GM12878 (cell line): ENCODE results near the gene MST1. TPM values are rescaled to one million over a fixed set of nuclear protein-coding genes. Genes with fewer than 3 reads are reported as not detected.
"Not testable (repeated sequence)": the region's sequence is repeated elsewhere in the genome, so short reads cannot be mapped to it uniquely, and the experiment has no call there.

Experiments used
- ATAC-seq: fragments of 200-7000 bp; cut with Tn5 transposase; 3 replicates; pipeline ENCODE4 v1.9.1; 2020; ENCODE audit warnings: mild to moderate bottlenecking, moderate library complexity
- BruUV-seq: library from RNA; stranded (reverse); fragments of 400-500 nt; replicated peaks from 2 replicates; lab custom pipeline; 2021; lab: Mats Ljungman, UMichigan
- CTCF ChIA-PET: fragments of 300-600 bp; sonication (Branson Sonifier 250); formaldehyde crosslinking; extraction: SDS; loops from one replicate; lab custom pipeline; 2021; ENCODE audit warnings: inconsistent platforms; lab: Yijun Ruan, JAX
- POLR2A ChIA-PET: fragments of 350-600 bp; formaldehyde crosslinking; extraction: SDS; loops from one replicate; lab custom pipeline; 2021; ENCODE audit warnings: inconsistent platforms; lab: Charles Lee
- RAD21 ChIA-PET: fragments of 300-600 bp; sonication (Branson Sonifier 250); formaldehyde crosslinking; loops from one replicate; lab custom pipeline; 2023; ENCODE audit warnings: antibody characterized with exemption; ENCODE audit not compliant: unreplicated experiment; lab: Charles Lee
- SMC1A ChIA-PET: fragments of 300-600 bp; sonication (Branson Sonifier 250); formaldehyde crosslinking; loops from one replicate; lab custom pipeline; 2023; ENCODE audit not compliant: unreplicated experiment, uncharacterized antibody; lab: Charles Lee
- DNase-seq: peaks from one replicate; pipeline ENCODE4 v3.0.0-alpha.2; 2011; ENCODE audit warnings: low read depth, low spot score
- FAIRE-seq: peaks from 3 replicates; lab custom pipeline; 2011; peaks lifted over from hg19 to GRCh38; lab: Jason Lieb, UNC
- H2AFZ ChIP-seq: 2 replicates; pipeline ENCODE4 v1.6.0; 2011; ENCODE audit warnings: low read depth, low read length, control low read depth; ENCODE audit not compliant: control insufficient read depth
- H3K27ac ChIP-seq: 2 replicates; pipeline ENCODE4 v1.5.1; 2011; ENCODE audit warnings: control low read depth; ENCODE audit not compliant: control insufficient read depth, insufficient read depth
- H3K27me3 ChIP-seq, 2 experiments: replicated peaks in 1 of 2; 2 replicates each; pipeline versions ENCODE4 v1.6.0 to v1.6.1; 2011; ENCODE audit warnings: low read length in 1 of 2; ENCODE audit not compliant: control insufficient read depth in 2 of 2, insufficient read depth in 2 of 2
- H3K36me3 ChIP-seq, 2 experiments: 2 replicates each; pipeline ENCODE4 v1.5.1; 2011; ENCODE audit warnings: low read length in 1 of 2; ENCODE audit not compliant: control insufficient read depth in 2 of 2, insufficient read depth in 2 of 2
- H3K4me1 ChIP-seq: 2 replicates; pipeline ENCODE4 v1.6.1; 2011; ENCODE audit warnings: mild to moderate bottlenecking, low read length, moderate library complexity, mixed read lengths; ENCODE audit not compliant: control insufficient read depth, insufficient read depth
- H3K4me2 ChIP-seq: 2 replicates; pipeline ENCODE4 v1.6.0; 2011; ENCODE audit warnings: control low read depth; ENCODE audit not compliant: control insufficient read depth, insufficient read depth
- H3K4me3 ChIP-seq: fragments of 200-600 bp; sonication (generic); 2 replicates; pipeline ENCODE4 v1.5.1; 2016
- H3K79me2 ChIP-seq: 2 replicates; pipeline ENCODE4 v1.6.0; 2011; ENCODE audit warnings: low read length; ENCODE audit not compliant: control insufficient read depth, insufficient read depth
- H3K9ac ChIP-seq: 2 replicates; pipeline ENCODE4 v1.8.0; 2011; ENCODE audit warnings: low read length, control low read depth, mixed read lengths; ENCODE audit not compliant: control insufficient read depth, insufficient read depth
- H3K9me3 ChIP-seq: replicated peaks from 3 replicates; pipeline ENCODE4 v1.5.1; 2011; ENCODE audit warnings: mild to moderate bottlenecking, low read length; ENCODE audit not compliant: control insufficient read depth, insufficient read depth
- H4K20me1 ChIP-seq: 2 replicates; pipeline ENCODE4 v1.6.0; 2011; ENCODE audit not compliant: control insufficient read depth, insufficient read depth
- POLR2A ChIP-seq: IDR thresholded peaks from 2 replicates; pipeline ENCODE4 v1.6.1; 2011; ENCODE audit warnings: low read depth, mild to moderate bottlenecking, low read length
- WGBS: methylation state at CpG from one replicate; pipeline ENCODE4 v1.1.6; 2016; ENCODE audit warnings: low lambda C conversion rate; ENCODE audit not compliant: insufficient replicate concordance, insufficient coverage; ENCODE audit errors: missing lambda C conversion rate; 5-methylcytosine and 5-hydroxymethylcytosine counted together
- in situ Hi-C: fragments of 300-500 bp; cut with MboI; formaldehyde crosslinking; loops from 9 replicates; pipeline ENCODE4 v1.14.3; 2018; ENCODE audit warnings: mixed read lengths
- intact Hi-C: fragments of 100-400 bp; cut with micrococcal nuclease; formaldehyde crosslinking; loops from one replicate; pipeline ENCODE4 v1.14.2; 2022; ENCODE audit not compliant: unreplicated experiment
- polyA plus RNA-seq, 11 experiments: library from polyadenylated mRNA; depleted of rRNA in 4 of 11; unstranded in 6 of 11; stranded (reverse) in 5 of 11; fragments of >200 nt; fragmentation: Nextera tagmentation in 4 of 11; fragmentation: Illumina TruSeq in 1 of 11; extraction: Ambion mirVana in 4 of 11; extraction: Trizol in 1 of 11; gene quantifications; 1 replicate in 1 of 11; 2 replicates in 10 of 11; pipeline versions ENCODE4 v1.2.1 to v1.2.3, GENCODE V29; 2011 to 2016; ENCODE audit warnings: inconsistent platforms in 2 of 11, missing spikeins in 2 of 11, low read depth in 1 of 11
- total RNA-seq, 4 experiments: library from RNA; depleted of rRNA in 3 of 4; stranded (reverse); fragments of >200 nt in 3 of 4; fragmentation: Illumina TruSeq in 1 of 4; extraction: Trizol in 1 of 4; gene quantifications; 2 replicates each; pipeline versions ENCODE4 v1.2.1 to v1.2.3, GENCODE V29; 2013 to 2021

The MST1 gene
- total and polyA plus RNA-seq, 10 of the 15 experiments (the other 5 are each of a cell fraction or from before 2014, with no cell fraction given) = 1.2 to 25.5 (median 4.1) TPM

- SMC1A ChIA-PET, H3K9me3 ChIP-seq, H3K4me3 ChIP-seq, DNase-seq, H4K20me1 ChIP-seq, H3K27me3 ChIP-seq, ATAC-seq, H3K4me1 ChIP-seq, CTCF ChIA-PET, H3K9ac ChIP-seq, FAIRE-seq, in situ Hi-C loops, POLR2A ChIA-PET, H3K27ac ChIP-seq, RAD21 ChIA-PET, intact Hi-C loops, H2AFZ ChIP-seq, BruUV-seq: not testable (repeated sequence)
- TF ChIP-seq POLR2A = peak; percentile 34; the same call in 1 of the 2 replicates
- peaks cover 14% of the 10 kb centered on the region for H3K79me2 ChIP-seq
- 49% methylated on average over 28 of the region's 44 CpGs for WGBS
- peaks cover 0 to 13% of the 10 kb centered on the region in 2 experiments; a peak in 3 of 4 replicates for H3K36me3 ChIP-seq
- peak overlapping the region; percentile 25; the same call in 1 of the 2 replicates for H3K4me2 ChIP-seq
Measured at GRCh38 chr3:49686769-49687423, 2.4 kb downstream of the MST1 start.

GRCh38 chr3:49686346-49686745 lies 2.9 kb downstream of the MST1 start:
- H3K4me3 ChIP-seq, intact Hi-C loops, H4K20me1 ChIP-seq, RAD21 ChIA-PET, POLR2A ChIA-PET, H3K9me3 ChIP-seq, DNase-seq, H2AFZ ChIP-seq, H3K27me3 ChIP-seq, SMC1A ChIA-PET, FAIRE-seq, H3K4me1 ChIP-seq, H3K9ac ChIP-seq, CTCF ChIA-PET, in situ Hi-C loops, H3K27ac ChIP-seq, ATAC-seq, BruUV-seq: not testable (repeated sequence)
- 9% methylated on average over 15 of the region's 29 CpGs for WGBS
- Histone ChIP-seq H3K79me2 (peaks cover 14% of the 10 kb centered on the region), H3K4me2 (peak overlapping the region; percentile 25; the same call in 1 of the 2 replicates), H3K36me3 (peaks cover 0 to 18% of the 10 kb centered on the region in 2 experiments; a peak in 3 of 4 replicates)

- H3K9ac ChIP-seq, RAD21 ChIA-PET, SMC1A ChIA-PET, BruUV-seq, CTCF ChIA-PET, H4K20me1 ChIP-seq, FAIRE-seq, H3K4me1 ChIP-seq, H2AFZ ChIP-seq, intact Hi-C loops, H3K4me3 ChIP-seq, ATAC-seq, in situ Hi-C loops, H3K4me2 ChIP-seq, POLR2A ChIA-PET, H3K27ac ChIP-seq, H3K9me3 ChIP-seq, H3K27me3 ChIP-seq, DNase-seq: not testable (repeated sequence)
- Histone ChIP-seq H3K79me2 (peaks cover 12% of the 10 kb centered on the region), H3K36me3 (peaks cover 0 to 21% of the 10 kb centered on the region in 2 experiments; a peak in 3 of 4 replicates)
- 54% methylated on average over 35 of the region's 36 CpGs for WGBS
Measured at GRCh38 chr3:49685846-49686245, 3.4 kb downstream of the MST1 start.

GRCh38 chr3:49685103-49685502 lies 4.2 kb downstream of the MST1 start:
- RAD21 ChIA-PET, H3K9me3 ChIP-seq, BruUV-seq, FAIRE-seq, SMC1A ChIA-PET, H2AFZ ChIP-seq, H3K4me2 ChIP-seq, H4K20me1 ChIP-seq, intact Hi-C loops, H3K27me3 ChIP-seq, in situ Hi-C loops, CTCF ChIA-PET, POLR2A ChIA-PET, H3K9ac ChIP-seq, ATAC-seq, DNase-seq, H3K27ac ChIP-seq, H3K79me2 ChIP-seq, H3K4me1 ChIP-seq, H3K4me3 ChIP-seq: not testable (repeated sequence)
- WGBS = 94% methylated on average over 10 of the region's 10 CpGs
- peaks cover 7 to 24% of the 10 kb centered on the region in 2 experiments; a peak in 3 of 4 replicates for H3K36me3 ChIP-seq
